NCI-H2171 (cell line): ENCODE data around the gene FES.
"Not testable (repeated sequence)": the region's sequence is repeated elsewhere in the genome, so short reads cannot be mapped to it uniquely, and the experiment has no call there.

ENCODE experiments used
- DNase-seq: peaks from one replicate; lab custom pipeline; 2025; lab: John Stamatoyannopoulos, UW

Gene FES

DNA sequence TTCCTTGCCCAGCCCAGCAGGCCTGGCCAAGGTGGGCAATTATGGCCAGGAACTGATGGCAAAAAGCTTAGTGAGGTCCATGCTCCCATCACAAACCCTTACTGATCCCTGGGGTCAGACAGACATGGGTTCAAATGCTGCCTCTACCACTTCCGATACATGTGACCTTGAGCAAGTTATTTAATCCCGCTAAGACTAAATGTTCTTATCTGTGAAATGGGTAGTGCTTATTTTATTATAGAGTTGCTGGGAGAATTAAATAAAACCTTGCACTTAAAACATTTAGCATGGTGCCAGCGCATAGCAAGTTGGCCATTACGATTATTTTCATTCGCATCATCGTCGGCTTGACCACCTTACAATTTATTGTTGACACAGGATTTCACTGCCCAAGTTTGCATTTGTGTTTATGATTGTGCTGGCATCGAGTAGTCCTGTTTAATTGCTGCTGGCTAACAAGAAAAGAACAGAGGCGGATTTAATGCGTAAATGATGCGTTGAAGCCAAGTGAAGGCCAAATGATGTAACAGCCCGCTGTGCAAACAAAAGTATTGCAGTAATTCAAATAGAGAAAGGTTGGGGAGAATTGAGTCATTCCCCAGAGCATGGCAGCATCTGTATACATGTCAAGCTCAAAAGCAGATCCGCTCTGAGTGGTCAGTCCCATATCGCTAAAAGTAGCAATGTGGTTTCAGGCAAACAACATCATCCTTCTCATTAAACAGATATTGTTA, 23.2 kb upstream of the FES start:
- no peak for DNase-seq

DNA sequence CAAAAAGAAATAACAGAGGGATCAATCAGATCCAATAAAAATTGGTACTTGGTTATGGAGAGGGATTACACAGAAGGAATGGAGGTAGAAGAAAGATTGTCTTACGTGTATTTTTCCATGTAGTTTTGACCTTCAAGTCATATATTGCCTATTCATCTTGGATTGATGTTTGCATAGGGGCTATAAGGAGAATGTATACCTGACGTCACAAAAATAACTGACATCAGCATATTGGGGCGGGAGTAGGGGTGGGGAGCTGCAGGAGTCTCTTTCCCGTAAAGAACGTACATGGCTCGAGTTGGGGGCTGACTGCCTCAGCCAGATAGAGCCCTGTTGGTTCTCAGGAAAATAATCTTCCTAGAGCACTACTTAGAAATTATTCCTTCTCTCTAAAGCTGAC, 21.8 kb upstream of the FES start:
- DNase-seq, result no peak

DNA sequence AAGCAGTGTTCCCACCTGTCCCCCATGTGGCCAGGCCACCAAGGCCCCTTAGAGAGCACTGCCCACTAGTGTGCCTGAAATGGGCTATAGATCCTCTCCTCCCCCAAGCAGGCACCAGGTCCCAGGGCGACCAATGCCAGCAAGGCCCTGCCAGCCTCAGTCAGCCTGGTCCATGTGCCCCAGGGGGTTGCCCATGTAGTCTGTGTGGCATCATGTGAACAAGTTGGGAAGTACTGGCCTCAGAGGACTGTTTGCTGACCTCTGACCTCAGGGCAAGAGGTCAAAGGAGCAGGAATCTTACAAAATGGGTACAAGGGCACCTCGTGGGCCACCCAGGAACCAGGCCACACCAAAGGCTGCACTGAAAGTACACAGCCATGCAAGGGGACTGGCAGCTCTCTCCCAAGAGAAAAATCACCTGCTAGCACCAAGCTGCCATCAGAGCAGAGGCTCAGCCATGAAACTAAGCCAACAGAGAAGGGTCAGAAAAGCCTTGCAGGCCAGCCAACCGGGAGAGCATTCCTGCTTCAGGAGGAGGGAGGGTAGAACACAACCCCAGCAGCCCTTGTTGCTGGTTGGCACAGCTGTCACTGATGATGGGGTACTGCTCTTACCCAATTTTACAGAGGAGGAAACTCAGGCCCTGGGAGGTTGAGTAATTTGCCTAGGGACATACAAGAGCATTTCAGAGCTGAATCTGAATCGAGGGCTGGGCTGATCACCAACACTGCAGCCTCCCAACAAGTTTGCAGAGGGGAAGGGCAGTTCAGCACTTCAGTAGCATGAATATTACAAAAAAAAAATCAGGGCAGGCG, 21.1 kb upstream of the FES start:
- DNase-seq, result no peak

DNA sequence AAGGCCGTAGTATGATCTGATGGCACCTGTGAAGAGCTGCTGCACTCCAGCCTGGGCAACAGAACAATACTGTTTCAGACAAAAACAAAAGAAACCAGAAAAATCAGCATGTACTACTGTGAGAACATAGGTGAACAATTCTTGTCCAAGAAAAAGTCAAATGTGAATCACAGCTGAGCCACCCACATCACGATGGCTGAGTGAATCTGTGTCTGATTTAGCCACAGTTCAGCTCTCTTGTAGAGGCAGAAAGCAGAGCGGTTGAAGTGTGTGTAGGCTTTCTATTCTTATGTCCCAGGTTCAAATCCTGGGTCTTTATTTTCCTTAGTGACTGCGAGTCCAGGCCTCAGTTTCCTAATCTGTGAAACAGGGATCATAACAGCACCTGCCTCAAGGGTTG, 20.3 kb upstream of the FES start:
- DNase-seq, result no peak

DNA sequence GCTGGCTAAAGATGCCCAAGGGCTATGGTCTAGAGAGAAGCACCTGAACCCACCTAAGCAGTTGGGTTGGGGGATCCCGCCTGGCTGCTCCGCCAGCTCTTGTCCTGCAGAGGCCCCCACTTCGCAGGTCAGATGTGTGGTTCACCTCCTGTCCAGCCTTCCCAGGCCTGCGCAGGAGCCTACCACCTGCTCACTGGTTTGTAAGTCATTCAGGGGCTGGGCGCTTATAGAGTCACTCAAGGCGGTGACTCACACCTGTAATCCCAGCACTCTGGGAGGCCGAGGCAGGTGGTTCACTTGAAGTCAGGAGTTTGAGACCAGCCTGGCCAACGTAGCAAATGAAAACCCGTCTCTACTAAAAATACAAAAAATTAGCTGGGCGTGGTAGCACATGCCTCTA, 19.8 kb upstream of the FES start:
- DNase-seq, result no peak

DNA sequence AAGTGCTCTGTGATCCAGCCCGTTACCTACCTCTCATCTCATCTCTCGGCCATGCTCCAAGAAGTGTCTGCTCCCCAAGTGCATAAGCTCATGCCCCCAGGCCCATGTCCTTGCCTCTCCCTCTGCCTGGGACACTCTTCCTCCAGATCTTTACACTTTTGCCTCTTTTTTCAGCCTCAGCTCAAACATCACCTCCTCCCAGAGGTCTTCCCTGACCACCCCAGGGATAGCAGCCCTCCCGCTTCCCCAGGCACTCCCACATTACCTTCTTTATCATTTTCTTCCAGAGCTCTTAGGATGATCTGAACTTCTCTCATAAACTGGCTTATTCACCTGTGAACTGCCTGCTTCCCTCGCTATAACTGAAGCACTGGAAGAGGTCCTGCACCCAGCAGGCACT, 18.6 kb upstream of the FES start:
- no peak for DNase-seq

DNA sequence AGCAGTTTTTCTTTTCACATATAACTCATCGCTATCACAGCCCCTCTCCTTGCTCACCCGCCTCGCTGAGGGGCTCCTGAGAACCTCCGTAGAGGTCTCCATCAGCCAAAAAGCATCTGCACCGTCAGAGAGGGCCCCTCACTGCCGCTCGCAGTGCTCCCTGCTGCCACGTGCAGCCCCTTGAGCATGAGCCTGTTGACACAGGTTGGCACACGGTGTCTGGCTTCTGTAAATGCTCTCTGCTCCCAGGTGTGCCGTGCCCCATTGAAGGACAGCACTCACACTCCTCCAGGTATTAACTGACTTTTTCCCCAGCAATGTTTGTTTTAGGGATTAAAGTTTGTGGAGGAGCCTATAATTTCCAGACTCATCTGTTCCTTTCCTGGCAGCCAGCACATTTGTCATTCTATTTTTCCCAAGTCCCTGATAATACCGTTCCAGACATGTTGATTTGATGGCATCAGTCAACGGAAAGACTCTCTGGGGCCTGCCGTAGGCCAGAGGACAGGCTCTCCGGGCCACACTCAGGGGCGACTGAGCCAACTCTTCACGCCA, 18.1 kb upstream of the FES start:
- no peak for DNase-seq

GRCh38 chr15:90866800-90867199, 17.5 kb upstream of the FES start:
- DNase-seq, result no peak

GRCh38 chr15:90868261-90868689, 16.0 kb upstream of the FES start, which contains the start of gene FURIN:
Gene FURIN, plus strand, starts transcription at chr15:90868588. Its CDS starts 7,153 bp downstream, at chr15:90875741.
- no peak for DNase-seq

- no peak for DNase-seq
Observed at GRCh38 chr15:90869140-90869541, 15.2 kb upstream of the FES start.

GRCh38 chr15:90869601-90870353, 14.5 kb upstream of the FES start:
- DNase-seq, result peak; percentile 33

GRCh38 chr15:90870354-90871138, 13.8 kb upstream of the FES start:
- no peak for DNase-seq

- peak; percentile 30 for DNase-seq
Observed at GRCh38 chr15:90871139-90871715, 13.1 kb upstream of the FES start.

GRCh38 chr15:90871716-90872485, 12.4 kb upstream of the FES start:
- no peak for DNase-seq

- DNase-seq, result no peak
Observed at GRCh38 chr15:90872486-90873184, 11.7 kb upstream of the FES start.

DNA sequence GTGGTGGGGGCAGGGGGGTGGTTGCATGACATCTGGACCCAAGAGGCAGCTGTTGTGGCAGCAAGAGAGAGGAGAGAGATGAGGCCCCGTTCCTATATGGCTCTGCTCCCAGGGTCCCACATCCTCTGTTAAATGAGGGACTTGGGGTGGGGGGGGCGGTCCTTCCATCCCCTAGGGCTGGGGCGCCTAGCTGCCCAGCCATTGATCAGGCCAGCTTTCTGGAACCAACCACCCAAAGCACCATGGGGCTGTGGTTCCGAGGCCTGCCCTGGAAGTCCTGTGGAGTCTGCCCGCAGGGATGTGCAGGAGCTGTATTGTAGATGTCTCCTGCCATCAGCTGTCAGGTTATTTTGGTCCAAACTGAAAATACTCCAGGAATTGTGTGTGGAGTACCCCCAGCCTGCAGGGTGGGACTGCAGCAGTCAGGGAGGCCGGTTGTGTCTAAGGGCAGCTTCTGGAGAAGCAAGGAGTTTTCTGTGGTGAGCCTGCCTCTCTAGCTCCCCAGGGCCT, 10.8 kb upstream of the FES start:
- DNase-seq, result no peak

GRCh38 chr15:90873998-90874605, 10.2 kb upstream of the FES start:
- DNase-seq, result peak; percentile 19

DNA sequence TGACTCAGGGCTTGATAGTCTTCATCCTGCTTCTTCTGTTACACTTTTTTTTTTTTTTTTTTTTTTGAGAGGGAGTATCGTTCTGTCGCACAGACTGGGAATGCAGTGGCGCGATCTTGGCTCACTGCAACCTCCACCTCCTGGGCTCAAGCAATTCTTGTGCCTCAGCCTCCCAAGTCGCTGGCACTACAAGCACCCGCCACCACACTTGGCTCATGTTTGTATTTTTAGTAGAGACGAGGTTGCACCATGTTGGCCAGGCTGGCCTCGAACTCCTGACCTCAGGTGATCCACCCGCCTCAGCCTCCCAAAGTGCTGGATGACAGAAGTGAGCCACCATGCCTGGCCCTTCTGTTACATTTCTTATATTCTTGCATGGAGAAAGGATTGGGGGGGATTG, 9.3 kb upstream of the FES start:
- DNase-seq, result not testable (repeated sequence)

DNA sequence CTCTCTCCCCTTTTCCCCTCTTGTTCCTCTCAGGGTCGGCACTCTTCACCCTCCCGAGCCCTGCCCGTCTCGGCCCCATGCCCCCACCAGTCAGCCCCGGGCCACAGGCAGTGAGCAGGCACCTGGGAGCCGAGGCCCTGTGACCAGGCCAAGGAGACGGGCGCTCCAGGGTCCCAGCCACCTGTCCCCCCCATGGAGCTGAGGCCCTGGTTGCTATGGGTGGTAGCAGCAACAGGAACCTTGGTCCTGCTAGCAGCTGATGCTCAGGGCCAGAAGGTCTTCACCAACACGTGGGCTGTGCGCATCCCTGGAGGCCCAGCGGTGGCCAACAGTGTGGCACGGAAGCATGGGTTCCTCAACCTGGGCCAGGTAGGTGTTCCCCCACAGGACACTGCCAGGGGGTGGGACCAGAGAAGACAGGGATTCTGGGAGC, 8.7 kb upstream of the FES start:
- no peak for DNase-seq
